HL-60 (cell line): Measurements from ENCODE around the gene SPATA46.

Source experiments
- DNase-seq, 2 experiments: peaks; one replicate each; pipeline ENCODE4 v3.0.0-alpha.2; 2010 to 2020; ENCODE audit warnings: low read depth in 1 of 2, low spot score in 1 of 2
- H3K27ac ChIP-seq: fragments of 250-450 bp; sonication (Bioruptor Pico); replicated peaks from 2 replicates; pipeline ENCODE4 v1.5.1; 2020; ENCODE audit warnings: mild to moderate bottlenecking, moderate library complexity
- H3K27me3 ChIP-seq: fragments of 250-450 bp; sonication (Bioruptor Pico); 2 replicates; pipeline ENCODE4 v1.5.1; 2021; ENCODE audit warnings: mild to moderate bottlenecking, moderate library complexity; ENCODE audit not compliant: insufficient read depth, poor library complexity, severe bottlenecking
- H3K4me3 ChIP-seq: replicated peaks from 2 replicates; pipeline ENCODE4 v1.5.1; 2011; ENCODE audit warnings: mild to moderate bottlenecking, control low read depth, low read length; ENCODE audit not compliant: insufficient read depth
- GABPA ChIP-seq: IDR thresholded peaks from 2 replicates; pipeline ENCODE4 v1.6.1; 2012; ENCODE audit warnings: low read depth
- POLR2AphosphoS5 ChIP-seq: IDR thresholded peaks from 2 replicates; pipeline ENCODE4 v1.6.1; 2012; ENCODE audit warnings: low read depth
- SPI1 ChIP-seq: IDR thresholded peaks from 2 replicates; pipeline ENCODE4 v1.6.1; 2012; ENCODE audit warnings: low read depth, mild to moderate bottlenecking, borderline replicate concordance
- TF ChIP-seq, protein P1 (sequence below): IDR thresholded peaks from 2 replicates; pipeline ENCODE4 v1.6.1; 2012; ENCODE audit warnings: low read depth; ENCODE audit not compliant: insufficient replicate concordance
- TF ChIP-seq, protein P2 (sequence below): IDR thresholded peaks from one replicate; pipeline ENCODE4 v1.5.1; 2011; ENCODE audit warnings: low read length, control low read depth, inconsistent platforms; ENCODE audit not compliant: insufficient read depth

Gene SPATA46

GRCh38 chr1:162390396-162391185 lies 13.9 kb upstream of the SPATA46 start:
- no peak overlapping the region for H3K4me3 ChIP-seq
- no peak for DNase-seq
- peaks cover 2% of the 10 kb centered on the region for H3K27me3 ChIP-seq
- no peak overlapping the region for H3K27ac ChIP-seq
- no peak for TF ChIP-seq SPI1

DNA sequence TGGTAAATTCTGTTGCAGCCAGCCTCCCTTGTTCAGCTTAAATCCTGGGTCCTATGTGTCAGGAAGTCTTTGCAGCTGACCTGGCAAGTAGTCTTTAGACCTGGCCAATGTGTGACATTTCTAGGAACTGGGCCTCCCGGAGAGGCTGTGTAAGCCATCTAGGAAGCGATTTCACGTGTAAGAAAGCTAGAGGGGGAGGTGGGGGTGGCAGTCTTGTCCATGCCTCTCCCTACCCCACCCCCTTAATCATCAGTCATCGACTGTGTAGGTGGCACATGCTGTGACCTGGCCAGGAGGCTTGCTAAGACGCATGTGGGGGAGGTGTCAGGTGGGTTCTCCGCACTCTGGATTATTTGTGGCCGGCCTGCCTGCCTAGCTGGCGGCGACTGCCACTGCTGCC lies 13.3 kb upstream of the SPATA46 start:
- Histone ChIP-seq H3K27ac (no peak overlapping the region), H3K27me3 (peaks cover 2% of the 10 kb centered on the region), H3K4me3 (no peak overlapping the region)
- no peak for TF ChIP-seq POLR2AphosphoS5
- no peak for TF ChIP-seq GABPA
- TF ChIP-seq, protein P1, sequence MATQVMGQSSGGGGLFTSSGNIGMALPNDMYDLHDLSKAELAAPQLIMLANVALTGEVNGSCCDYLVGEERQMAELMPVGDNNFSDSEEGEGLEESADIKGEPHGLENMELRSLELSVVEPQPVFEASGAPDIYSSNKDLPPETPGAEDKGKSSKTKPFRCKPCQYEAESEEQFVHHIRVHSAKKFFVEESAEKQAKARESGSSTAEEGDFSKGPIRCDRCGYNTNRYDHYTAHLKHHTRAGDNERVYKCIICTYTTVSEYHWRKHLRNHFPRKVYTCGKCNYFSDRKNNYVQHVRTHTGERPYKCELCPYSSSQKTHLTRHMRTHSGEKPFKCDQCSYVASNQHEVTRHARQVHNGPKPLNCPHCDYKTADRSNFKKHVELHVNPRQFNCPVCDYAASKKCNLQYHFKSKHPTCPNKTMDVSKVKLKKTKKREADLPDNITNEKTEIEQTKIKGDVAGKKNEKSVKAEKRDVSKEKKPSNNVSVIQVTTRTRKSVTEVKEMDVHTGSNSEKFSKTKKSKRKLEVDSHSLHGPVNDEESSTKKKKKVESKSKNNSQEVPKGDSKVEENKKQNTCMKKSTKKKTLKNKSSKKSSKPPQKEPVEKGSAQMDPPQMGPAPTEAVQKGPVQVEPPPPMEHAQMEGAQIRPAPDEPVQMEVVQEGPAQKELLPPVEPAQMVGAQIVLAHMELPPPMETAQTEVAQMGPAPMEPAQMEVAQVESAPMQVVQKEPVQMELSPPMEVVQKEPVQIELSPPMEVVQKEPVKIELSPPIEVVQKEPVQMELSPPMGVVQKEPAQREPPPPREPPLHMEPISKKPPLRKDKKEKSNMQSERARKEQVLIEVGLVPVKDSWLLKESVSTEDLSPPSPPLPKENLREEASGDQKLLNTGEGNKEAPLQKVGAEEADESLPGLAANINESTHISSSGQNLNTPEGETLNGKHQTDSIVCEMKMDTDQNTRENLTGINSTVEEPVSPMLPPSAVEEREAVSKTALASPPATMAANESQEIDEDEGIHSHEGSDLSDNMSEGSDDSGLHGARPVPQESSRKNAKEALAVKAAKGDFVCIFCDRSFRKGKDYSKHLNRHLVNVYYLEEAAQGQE: no peak
- TF ChIP-seq, protein P2, sequence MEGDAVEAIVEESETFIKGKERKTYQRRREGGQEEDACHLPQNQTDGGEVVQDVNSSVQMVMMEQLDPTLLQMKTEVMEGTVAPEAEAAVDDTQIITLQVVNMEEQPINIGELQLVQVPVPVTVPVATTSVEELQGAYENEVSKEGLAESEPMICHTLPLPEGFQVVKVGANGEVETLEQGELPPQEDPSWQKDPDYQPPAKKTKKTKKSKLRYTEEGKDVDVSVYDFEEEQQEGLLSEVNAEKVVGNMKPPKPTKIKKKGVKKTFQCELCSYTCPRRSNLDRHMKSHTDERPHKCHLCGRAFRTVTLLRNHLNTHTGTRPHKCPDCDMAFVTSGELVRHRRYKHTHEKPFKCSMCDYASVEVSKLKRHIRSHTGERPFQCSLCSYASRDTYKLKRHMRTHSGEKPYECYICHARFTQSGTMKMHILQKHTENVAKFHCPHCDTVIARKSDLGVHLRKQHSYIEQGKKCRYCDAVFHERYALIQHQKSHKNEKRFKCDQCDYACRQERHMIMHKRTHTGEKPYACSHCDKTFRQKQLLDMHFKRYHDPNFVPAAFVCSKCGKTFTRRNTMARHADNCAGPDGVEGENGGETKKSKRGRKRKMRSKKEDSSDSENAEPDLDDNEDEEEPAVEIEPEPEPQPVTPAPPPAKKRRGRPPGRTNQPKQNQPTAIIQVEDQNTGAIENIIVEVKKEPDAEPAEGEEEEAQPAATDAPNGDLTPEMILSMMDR: no peak
- no peak for TF ChIP-seq SPI1
- no peak for DNase-seq

DNA sequence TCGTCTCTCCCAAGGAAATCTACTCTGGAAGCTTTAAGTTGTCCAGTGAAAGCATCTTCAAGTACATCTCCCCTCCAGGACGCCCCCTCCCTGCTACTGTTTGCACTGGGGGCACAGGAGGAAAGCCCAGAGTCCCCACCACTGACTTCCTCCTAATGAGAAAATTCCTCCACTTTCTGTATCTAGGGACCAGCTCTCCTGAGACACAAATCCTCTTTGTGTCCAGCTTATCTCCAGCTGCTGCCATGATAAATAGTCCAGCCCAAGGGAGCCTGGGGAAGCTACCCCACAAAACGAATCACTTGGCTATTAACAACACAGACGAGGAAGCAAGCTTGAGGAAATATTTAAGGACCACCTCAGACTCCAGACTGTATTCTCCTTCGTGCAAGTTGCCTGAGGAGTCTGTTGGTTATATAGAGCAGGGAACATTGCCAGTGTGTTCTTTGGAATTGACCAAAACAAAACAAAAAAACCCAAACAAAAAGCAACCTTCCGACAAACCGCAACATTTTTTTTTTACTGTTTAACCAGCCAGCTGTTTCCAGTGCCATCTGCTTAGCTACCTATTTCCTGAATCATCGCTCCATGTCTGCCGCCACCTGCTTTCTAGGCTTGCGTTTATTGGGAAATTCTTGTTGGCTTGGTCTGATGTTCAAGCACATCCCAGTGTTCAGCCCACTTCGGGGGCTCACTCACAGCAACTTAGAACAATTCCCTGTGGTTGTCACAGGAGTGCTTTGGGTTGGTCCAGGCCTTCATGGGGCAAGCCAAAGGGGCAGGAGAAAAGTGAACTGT lies 12.6 kb upstream of the SPATA46 start:
- DNase-seq: peak; percentile 17 to 25
- no peak overlapping the region for H3K4me3 ChIP-seq
- no peaks in the 10 kb centered on the region for H3K27me3 ChIP-seq
- H3K27ac ChIP-seq: no peak overlapping the region
- TF ChIP-seq POLR2AphosphoS5 (peak; percentile 43; the same call in 1 of the 2 replicates), SPI1 (no peak)

DNA sequence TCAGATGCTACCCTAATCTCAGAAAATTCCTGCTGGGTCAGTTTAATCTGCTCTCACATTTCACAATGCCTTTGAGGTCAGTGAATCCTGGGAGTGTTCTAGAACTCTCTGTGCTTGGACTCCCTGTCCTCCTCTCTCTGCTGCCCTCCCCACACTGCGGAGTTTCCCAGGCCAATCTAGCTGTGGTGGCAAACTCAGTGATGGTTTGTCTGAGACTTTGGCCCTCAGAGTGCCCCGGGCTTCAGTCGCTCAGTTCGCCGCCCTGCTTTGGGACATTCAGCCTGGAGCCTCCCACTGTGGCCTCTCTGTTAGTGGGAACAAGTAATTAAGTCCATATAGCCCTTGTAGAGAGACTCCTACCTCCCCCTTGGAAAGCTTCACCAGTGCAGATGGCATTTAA lies 12.0 kb upstream of the SPATA46 start:
- no peak overlapping the region for H3K27ac ChIP-seq
- no peak for DNase-seq
- no peak overlapping the region for H3K4me3 ChIP-seq
- TF ChIP-seq, protein P1: no peak
- TF ChIP-seq, protein P2: no peak
- no peak for TF ChIP-seq SPI1
- TF ChIP-seq POLR2AphosphoS5: no peak
- TF ChIP-seq GABPA: no peak
- no peaks in the 10 kb centered on the region for H3K27me3 ChIP-seq
